NCI-H187 (cell line): ENCODE results near the gene NEK4.
A peak's percentile ranks its signal among the peaks of the same experiment; 100 is the strongest.

Source experiments
- DNase-seq, 2 experiments: peaks; one replicate each; lab custom pipeline; 2025; lab: John Stamatoyannopoulos, UW

The NEK4 gene

GRCh38 chr3:52770496-52771333 lies at the start of gene NEK4:
Gene NEK4 (minus strand): TSS chr3:52770940. CDS start chr3:52770746, 194 bp downstream.
- DNase-seq: peak; percentile 60 to 68

GRCh38 chr3:52819936-52820335 lies 49.2 kb upstream of the NEK4 start:
- DNase-seq: no peak

GRCh38 chr3:52817860-52818259 lies 47.1 kb upstream of the NEK4 start:
- DNase-seq: no peak

DNA sequence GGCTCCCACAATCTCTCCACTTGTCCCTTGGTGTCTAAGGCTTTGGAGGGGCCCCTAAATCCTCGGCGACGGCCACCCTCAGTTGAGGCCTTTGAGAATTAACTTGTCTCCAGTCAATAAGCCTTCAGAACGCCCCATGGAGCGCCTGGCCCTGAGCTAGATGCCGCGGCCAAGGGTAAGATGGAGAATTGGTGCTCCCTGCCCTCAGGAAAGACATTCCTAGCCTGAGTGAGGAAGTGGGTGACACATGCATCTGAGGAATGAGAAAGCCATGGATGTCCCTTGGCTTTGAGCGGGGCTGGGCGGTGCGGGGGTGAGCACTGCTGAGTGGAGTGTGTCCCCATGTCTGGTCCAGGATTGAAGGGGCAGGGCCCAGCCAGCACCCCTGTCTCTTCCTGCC lies 46.5 kb upstream of the NEK4 start:
- DNase-seq: no peak

DNA sequence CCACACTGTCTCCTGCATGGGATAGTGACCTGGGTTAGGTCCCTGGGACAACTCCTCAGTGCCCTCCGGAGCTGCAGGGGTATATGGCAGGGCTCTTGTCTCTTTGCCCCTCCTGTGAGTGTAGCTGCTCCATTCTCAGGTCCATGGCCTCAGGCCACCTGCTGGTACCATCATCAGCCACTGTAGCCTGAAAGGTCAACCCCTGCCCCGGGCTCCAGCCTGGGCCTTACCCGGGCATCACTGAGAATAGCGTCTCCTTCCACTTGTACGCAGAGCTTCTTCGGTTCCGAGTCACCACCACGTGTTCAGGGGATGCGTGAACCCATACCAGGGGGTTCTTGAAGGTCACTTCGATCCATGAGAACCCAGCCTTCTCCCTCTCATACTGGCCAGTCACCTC lies 45.9 kb upstream of the NEK4 start:
- DNase-seq: no peak

DNA sequence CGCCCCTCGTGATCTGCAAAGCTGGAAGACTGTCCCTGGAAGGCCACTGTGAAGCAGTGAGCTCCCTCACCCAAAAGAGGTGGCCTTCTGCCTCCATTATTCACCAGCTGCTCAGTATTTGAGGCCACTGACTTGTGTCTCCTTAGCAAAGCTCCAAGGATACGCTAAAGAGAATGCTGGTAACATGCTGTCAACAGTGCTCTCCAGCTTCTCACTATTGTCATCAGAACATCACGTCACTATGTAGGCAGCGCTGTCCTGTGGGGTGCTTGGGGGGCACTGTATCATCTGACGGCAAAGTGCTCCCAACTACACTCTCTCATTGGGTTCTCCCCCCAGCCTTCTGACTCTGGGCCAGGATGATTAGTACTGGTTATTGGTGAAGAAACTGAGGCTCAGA lies 45.5 kb upstream of the NEK4 start:
- DNase-seq: no peak

- DNase-seq: no peak
Observed at GRCh38 chr3:52813810-52814209, 43.1 kb upstream of the NEK4 start.

- DNase-seq: no peak
Observed at GRCh38 chr3:52811452-52812011, 40.8 kb upstream of the NEK4 start.

DNA sequence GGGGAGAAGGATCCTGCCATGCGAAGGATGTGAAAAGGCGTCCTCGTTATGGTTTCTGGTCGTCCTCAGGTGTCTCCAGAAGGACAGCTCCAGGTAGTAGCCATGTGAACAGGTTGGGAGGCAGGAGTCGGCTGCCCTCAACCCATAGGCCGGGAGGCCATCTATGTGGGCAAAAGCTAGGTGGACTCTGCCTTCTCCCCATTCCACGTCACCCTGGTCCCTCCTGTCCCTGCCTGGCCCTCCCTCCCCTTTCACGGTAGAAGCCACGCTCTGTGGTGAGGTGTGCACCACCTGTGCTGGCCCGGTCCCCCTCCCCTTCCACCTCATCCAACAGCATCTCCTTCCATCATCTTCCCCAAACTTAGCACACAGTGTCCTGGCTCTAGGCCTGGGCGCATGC lies 40.2 kb upstream of the NEK4 start:
- no peak for DNase-seq

DNA sequence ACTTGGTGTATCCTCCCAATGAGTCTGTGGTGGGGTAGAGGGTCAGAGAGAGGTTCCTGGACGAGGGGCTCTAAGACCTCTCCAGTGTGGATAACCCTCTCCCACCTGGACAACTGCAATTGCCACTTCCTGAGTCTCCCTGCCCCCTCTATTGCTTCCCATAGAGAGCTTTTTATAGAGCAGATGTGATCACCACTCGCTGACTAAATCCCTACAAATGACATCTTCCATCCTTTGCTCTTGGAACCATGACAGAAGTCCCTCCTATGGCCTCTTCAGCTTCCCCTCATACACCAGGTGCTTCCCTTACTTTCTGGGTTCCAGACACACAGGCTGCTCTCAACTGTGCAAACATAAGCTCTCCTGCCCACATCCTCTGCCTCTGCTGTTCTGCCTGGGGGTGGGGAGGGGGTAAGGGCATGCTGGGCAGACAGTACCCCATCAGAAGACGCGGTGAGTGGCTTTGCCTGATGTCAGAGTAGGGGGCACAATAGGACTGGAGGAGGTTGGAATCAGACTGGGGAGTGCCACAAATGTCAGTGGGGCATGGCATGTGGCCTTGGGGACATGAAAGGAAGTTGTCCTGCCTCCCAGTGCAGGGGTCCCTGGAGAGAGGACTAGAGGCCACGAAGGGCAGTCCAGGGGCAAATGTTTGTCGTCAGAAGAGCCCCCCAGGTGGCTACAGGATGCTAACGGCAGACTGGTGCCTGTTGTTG lies 39.1 kb upstream of the NEK4 start:
- no peak for DNase-seq

GRCh38 chr3:52809149-52809548 lies 38.4 kb upstream of the NEK4 start:
- no peak for DNase-seq

- no peak for DNase-seq
Observed at GRCh38 chr3:52805270-52806039, 34.7 kb upstream of the NEK4 start.

- no peak for DNase-seq
Observed at GRCh38 chr3:52801839-52802238, 31.1 kb upstream of the NEK4 start.

GRCh38 chr3:52800079-52800478 lies 29.3 kb upstream of the NEK4 start:
- DNase-seq: no peak

DNA sequence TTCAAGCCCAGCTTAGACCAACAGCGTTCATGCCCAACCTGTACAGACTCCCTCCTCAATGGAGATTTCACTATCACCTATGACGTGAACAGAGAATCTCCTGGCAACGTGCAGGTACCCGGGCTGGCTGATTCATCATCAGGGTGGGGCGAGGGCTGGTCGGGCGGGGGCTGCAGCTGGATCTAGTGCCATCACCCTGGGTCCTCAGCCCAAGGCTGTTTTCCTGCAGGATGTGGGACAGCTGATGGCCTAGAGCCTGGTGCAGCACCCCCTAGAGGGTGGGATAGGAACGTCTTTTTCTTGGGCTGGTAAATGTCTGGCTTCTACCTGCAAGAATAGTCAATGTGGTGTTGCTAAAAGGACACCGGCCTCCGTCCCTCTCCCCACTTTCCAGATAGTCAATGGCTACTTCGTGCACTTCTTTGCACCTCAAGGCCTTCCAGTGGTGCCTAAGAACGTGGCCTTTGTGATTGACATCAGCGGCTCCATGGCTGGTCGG lies 28.3 kb upstream of the NEK4 start:
- no peak for DNase-seq

GRCh38 chr3:52798376-52798977 lies 27.7 kb upstream of the NEK4 start:
- DNase-seq: no peak

GRCh38 chr3:52796411-52796810 lies 25.7 kb upstream of the NEK4 start:
- DNase-seq: no peak

- no peak for DNase-seq
Observed at GRCh38 chr3:52795298-52795900, 24.7 kb upstream of the NEK4 start.

- DNase-seq: no peak
Observed at GRCh38 chr3:52794612-52795099, 23.9 kb upstream of the NEK4 start, which contains the start of gene ITIH3. Gene ITIH3 (plus strand): TSS chr3:52794796. CDS start chr3:52794804, 8 bp downstream.

DNA sequence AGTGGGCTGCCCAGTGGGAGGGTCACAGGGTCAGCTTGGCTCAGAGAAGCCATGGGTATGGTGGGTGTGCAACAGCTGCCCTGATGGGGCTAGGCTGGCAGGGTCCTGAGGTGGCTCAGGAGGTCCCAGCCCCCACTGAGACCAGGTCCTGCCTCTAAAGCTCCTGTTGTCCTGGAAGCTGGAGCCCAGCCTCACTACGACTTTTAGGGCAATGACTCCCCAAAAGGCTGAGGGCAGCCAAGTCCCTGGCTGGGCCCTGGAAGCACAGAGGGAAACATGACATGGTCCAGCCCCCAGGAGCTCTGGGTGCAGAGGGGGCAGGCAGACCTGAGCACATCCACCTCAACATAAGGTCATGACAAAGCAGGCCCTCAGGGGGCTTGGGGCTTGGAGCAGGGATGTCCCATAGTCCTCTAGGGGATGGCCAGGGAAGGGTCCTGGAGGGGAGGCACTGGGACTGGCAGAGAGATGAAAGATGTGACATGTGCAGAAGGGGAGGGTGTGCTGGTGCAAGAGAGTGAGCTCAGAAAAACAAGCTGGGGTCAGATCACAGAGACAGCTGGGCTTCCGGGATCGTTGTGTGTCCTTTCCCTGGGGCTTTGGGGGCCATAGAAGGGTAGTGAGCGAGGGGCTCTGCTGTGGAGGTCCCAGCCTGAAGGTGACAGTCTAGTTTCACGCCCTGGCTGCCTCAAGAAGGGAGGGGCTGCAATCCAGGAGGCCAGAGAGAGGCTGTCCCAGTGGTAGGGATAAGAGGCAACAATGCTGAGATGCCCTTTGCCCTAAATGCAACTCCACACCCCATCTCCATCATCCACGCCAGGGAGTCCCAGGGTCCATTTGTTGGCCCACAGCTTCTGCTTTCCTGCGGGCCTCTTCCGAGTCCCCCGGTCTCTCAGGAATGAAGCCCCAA lies 23.2 kb upstream of the NEK4 start:
- no peak for DNase-seq
